Fibroblast of pulmonary artery (primary cell): ENCODE data around the gene IL17C.

Experiments
- DNase-seq: peaks from one replicate; pipeline ENCODE4 v3.0.0-alpha.2; 2010; ENCODE audit warnings: low read depth
- H3K4me3 ChIP-seq: replicated peaks from 2 replicates; pipeline ENCODE4 v1.5.1; 2011; ENCODE audit warnings: low read depth, mild to moderate bottlenecking, control low read depth, low read length, moderate library complexity
- CTCF ChIP-seq: IDR thresholded peaks from 2 replicates; pipeline ENCODE4 v1.5.1; 2011; ENCODE audit warnings: mild to moderate bottlenecking, control low read depth, low read length, inconsistent platforms; ENCODE audit errors: missing control alignments

IL17C gene

GRCh38 chr16:88599825-88600538 is 38.4 kb upstream of the IL17C start:
- no peak overlapping the region for H3K4me3 ChIP-seq
- TF ChIP-seq CTCF, result no peak
- no peak for DNase-seq

GRCh38 chr16:88600539-88600896 is 37.9 kb upstream of the IL17C start:
- TF ChIP-seq CTCF, result no peak
- H3K4me3 ChIP-seq, result no peak overlapping the region
- no peak for DNase-seq

- no peak overlapping the region for H3K4me3 ChIP-seq
These were observed 36.9 kb upstream of the IL17C start for GRCh38 chr16:88601313-88602036.

GRCh38 chr16:88602091-88602490 is 36.3 kb upstream of the IL17C start:
- H3K4me3 ChIP-seq, result no peak overlapping the region
- no peak for DNase-seq
- TF ChIP-seq CTCF, result no peak

More at GRCh38 chr16:88601313-88602036, 36.9 kb upstream of the IL17C start:
- TF ChIP-seq CTCF, result no peak
- DNase-seq, result no peak

- no peak for TF ChIP-seq CTCF
- H3K4me3 ChIP-seq, result no peak overlapping the region
These were observed 32.9 kb upstream of the IL17C start for GRCh38 chr16:88605186-88606147.

GRCh38 chr16:88606148-88606757 is 32.1 kb upstream of the IL17C start:
- no peak for DNase-seq
- TF ChIP-seq CTCF, result no peak
- no peak overlapping the region for H3K4me3 ChIP-seq

More at GRCh38 chr16:88605186-88606147, 32.9 kb upstream of the IL17C start:
- no peak for DNase-seq
